Liver (tissue), 9 donors: ENCODE results near the gene PHF2. TPM values are rescaled to one million over a fixed set of nuclear protein-coding genes. Genes with fewer than 3 reads are reported as not detected.

Experiments used
- DNase-seq: peaks from one replicate; pipeline ENCODE4 v3.0.0-alpha.2; 2017; ENCODE audit warnings: low spot score
- H3K27ac ChIP-seq, 2 donors: one replicate each; pipeline ENCODE4 v1.7.0; 2013; ENCODE audit warnings: inconsistent platforms in 2 of 2, low read length in 2 of 2, control low read depth in 1 of 2, low read depth in 1 of 2, mild to moderate bottlenecking in 1 of 2
- H3K27me3 ChIP-seq, 4 donors: one replicate each; pipeline versions ENCODE4 v1.6.1 to v1.7.0; 2013; ENCODE audit warnings: low read length in 3 of 4, inconsistent platforms in 1 of 4, mild to moderate bottlenecking in 1 of 4, moderate library complexity in 1 of 4; ENCODE audit not compliant: control insufficient read depth in 4 of 4, insufficient read depth in 4 of 4
- H3K36me3 ChIP-seq, 4 donors: one replicate each; pipeline versions ENCODE4 v1.6.1 to v1.7.0; 2013; ENCODE audit warnings: low read length in 3 of 4, mild to moderate bottlenecking in 3 of 4, low read depth in 1 of 4, moderate library complexity in 1 of 4; ENCODE audit not compliant: control insufficient read depth in 4 of 4, insufficient read depth in 3 of 4
- H3K4me1 ChIP-seq, 4 donors: one replicate each; pipeline versions ENCODE4 v1.6.1 to v1.7.0; 2013; ENCODE audit warnings: low read length in 3 of 4, mild to moderate bottlenecking in 3 of 4, moderate library complexity in 1 of 4; ENCODE audit not compliant: control insufficient read depth in 4 of 4, insufficient read depth in 4 of 4
- H3K4me3 ChIP-seq, 3 donors: one replicate each; pipeline versions ENCODE4 v1.6.1 to v1.7.0; 2013; ENCODE audit warnings: low read length in 3 of 3, control low read depth in 1 of 3, low read depth in 1 of 3, mild to moderate bottlenecking in 1 of 3
- H3K9ac ChIP-seq, 2 donors: one replicate each; pipeline ENCODE4 v1.7.0; 2013; ENCODE audit warnings: low read length in 2 of 2, mild to moderate bottlenecking in 2 of 2, moderate library complexity in 2 of 2, control low read depth in 1 of 2, low read depth in 1 of 2
- H3K9me3 ChIP-seq, 4 donors: one replicate each; pipeline versions ENCODE4 v1.6.1 to v1.7.0; 2013; ENCODE audit warnings: low read length in 3 of 4; ENCODE audit not compliant: control insufficient read depth in 4 of 4
- EGR1 ChIP-seq, 2 donors: IDR thresholded peaks; 2 replicates each; pipeline ENCODE4 v1.6.1; 2016 to 2018; ENCODE audit warnings: antibody characterized with exemption in 2 of 2, low read depth in 2 of 2
- FOXA1 ChIP-seq: IDR thresholded peaks from 2 replicates; pipeline ENCODE4 v1.6.1; 2016; ENCODE audit warnings: antibody characterized with exemption
- FOXA2 ChIP-seq: IDR thresholded peaks from 2 replicates; pipeline ENCODE4 v1.6.1; 2016; ENCODE audit warnings: antibody characterized with exemption
- HNF4A ChIP-seq, 2 donors: conservative IDR thresholded peaks; 2 replicates each; pipeline ENCODE4 v1.6.1; 2016; ENCODE audit warnings: antibody characterized with exemption in 2 of 2, mild to moderate bottlenecking in 2 of 2
- HNF4G ChIP-seq: IDR thresholded peaks from 2 replicates; pipeline ENCODE4 v1.6.1; 2016; ENCODE audit warnings: antibody characterized with exemption
- JUND ChIP-seq, 2 donors: IDR thresholded peaks; 2 replicates each; pipeline ENCODE4 v1.6.1; 2016; ENCODE audit warnings: antibody characterized with exemption in 2 of 2
- NR2F2 ChIP-seq: IDR thresholded peaks from 2 replicates; pipeline ENCODE4 v1.6.1; 2016; ENCODE audit warnings: antibody characterized with exemption
- RAD21 ChIP-seq, 2 donors: IDR thresholded peaks; 2 replicates each; pipeline ENCODE4 v1.6.1; 2016; ENCODE audit warnings: antibody characterized with exemption in 2 of 2, mild to moderate bottlenecking in 2 of 2
- RXRA ChIP-seq, 2 donors: IDR thresholded peaks; 2 replicates each; pipeline ENCODE4 v1.6.1; 2017 to 2018; ENCODE audit warnings: antibody characterized with exemption in 2 of 2, mild to moderate bottlenecking in 1 of 2
- SP1 ChIP-seq: IDR thresholded peaks from 2 replicates; pipeline ENCODE4 v1.6.1; 2018; ENCODE audit warnings: antibody characterized with exemption, mild to moderate bottlenecking
- TAF1 ChIP-seq: conservative IDR thresholded peaks from 2 replicates; pipeline ENCODE4 v1.6.1; 2016; ENCODE audit warnings: antibody characterized with exemption, mild to moderate bottlenecking
- YY1 ChIP-seq: IDR thresholded peaks from 2 replicates; pipeline ENCODE4 v1.6.1; 2016; ENCODE audit warnings: antibody characterized with exemption, mild to moderate bottlenecking
- WGBS: extraction: QIAGEN DNeasy Blood & Tissue Kit; methylation state at CpG from one replicate; pipeline ENCODE4 v1.1.7; 2013; 5-methylcytosine and 5-hydroxymethylcytosine counted together
- polyA plus RNA-seq, 2 donors: library from polyadenylated mRNA; stranded (reverse) in 1 of 2; unstranded in 1 of 2; fragments of 200-250 nt in 1 of 2; fragments of >200 nt in 1 of 2; fragmentation: Nextera tagmentation in 1 of 2; extraction: Ambion mirVana in 1 of 2; gene quantifications; one replicate each; pipeline versions ENCODE4 v1.2.1 to v1.2.3, GENCODE V29; 2013 to 2015
- total RNA-seq, 2 donors: library from RNA; depleted of rRNA; stranded (reverse); fragments of >200 nt; gene quantifications; one replicate each; pipeline ENCODE4 v1.2.3, GENCODE V29; 2014
- TF ChIP-seq, protein P1 (sequence below): fragments of 150-350 bp; IDR thresholded peaks from 2 replicates; pipeline ENCODE4 v1.5.1; 2017; ENCODE audit warnings: improper control_type of control experiment, low read depth, low read length; ENCODE audit not compliant: missing input control
- TF ChIP-seq, protein P2 (sequence below): IDR thresholded peaks from 2 replicates; pipeline ENCODE4 v1.6.1; 2016; ENCODE audit warnings: antibody characterized with exemption
- TF ChIP-seq, protein P3 (sequence below): IDR thresholded peaks from 2 replicates; pipeline ENCODE4 v1.6.1; 2016; ENCODE audit warnings: antibody characterized with exemption
- TF ChIP-seq, protein P4 (sequence below): IDR thresholded peaks from 2 replicates; pipeline ENCODE4 v1.6.1; 2016; ENCODE audit warnings: antibody characterized with exemption
- TF ChIP-seq, protein P5 (sequence below): IDR thresholded peaks from 2 replicates; pipeline ENCODE4 v1.6.1; 2016; ENCODE audit warnings: antibody characterized with exemption, mild to moderate bottlenecking
- donor health status: healthy.
- donor health status: healthy.
- donor health status: healthy.
- donor health status: healthy.
- donor health status: healthy.

The PHF2 gene
- total and polyA plus RNA-seq, 4 donors = 2.3 to 8.6 (median 6.7) TPM

DNA sequence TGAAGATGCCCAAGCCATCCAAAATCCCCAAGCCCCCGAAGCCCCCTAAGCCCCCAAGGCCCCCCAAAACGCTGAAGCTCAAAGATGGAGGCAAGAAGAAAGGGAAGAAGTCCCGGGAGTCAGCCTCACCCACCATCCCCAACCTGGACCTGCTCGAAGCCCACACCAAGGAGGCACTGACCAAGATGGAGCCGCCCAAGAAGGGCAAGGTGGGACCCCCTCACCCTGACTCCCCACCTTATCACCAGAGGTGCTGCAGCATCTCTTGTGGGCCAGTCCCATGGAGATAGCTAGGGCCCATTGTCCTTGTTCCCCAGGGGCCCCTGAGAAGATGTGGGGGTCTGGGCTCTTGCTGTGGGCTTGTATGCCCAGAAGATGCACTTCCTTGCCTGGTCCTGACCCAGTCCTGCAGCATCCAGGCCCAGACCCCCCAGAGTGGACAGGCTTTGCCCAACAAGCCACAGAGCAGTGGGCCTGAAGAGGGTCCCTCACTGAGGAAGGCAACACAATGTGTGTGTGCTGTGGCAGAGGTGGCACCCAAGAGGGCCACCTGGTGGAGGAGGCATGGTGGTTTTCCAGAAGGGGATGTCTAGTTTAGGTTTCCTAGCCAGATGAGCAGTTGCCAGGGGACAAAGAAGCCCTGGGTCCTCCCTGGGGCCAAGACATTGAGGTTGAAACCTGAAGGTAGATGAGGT lies 84.1 kb downstream of the PHF2 start:
- H3K4me3 ChIP-seq = no peak overlapping the region
- TF ChIP-seq EGR1 (IDR thresholded peaks at IDR 0.05; ENCODE audit: low read depth in 2 of 2) = no peak
- TF ChIP-seq, protein P1, sequence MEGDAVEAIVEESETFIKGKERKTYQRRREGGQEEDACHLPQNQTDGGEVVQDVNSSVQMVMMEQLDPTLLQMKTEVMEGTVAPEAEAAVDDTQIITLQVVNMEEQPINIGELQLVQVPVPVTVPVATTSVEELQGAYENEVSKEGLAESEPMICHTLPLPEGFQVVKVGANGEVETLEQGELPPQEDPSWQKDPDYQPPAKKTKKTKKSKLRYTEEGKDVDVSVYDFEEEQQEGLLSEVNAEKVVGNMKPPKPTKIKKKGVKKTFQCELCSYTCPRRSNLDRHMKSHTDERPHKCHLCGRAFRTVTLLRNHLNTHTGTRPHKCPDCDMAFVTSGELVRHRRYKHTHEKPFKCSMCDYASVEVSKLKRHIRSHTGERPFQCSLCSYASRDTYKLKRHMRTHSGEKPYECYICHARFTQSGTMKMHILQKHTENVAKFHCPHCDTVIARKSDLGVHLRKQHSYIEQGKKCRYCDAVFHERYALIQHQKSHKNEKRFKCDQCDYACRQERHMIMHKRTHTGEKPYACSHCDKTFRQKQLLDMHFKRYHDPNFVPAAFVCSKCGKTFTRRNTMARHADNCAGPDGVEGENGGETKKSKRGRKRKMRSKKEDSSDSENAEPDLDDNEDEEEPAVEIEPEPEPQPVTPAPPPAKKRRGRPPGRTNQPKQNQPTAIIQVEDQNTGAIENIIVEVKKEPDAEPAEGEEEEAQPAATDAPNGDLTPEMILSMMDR = no peak
- TF ChIP-seq, protein P2, sequence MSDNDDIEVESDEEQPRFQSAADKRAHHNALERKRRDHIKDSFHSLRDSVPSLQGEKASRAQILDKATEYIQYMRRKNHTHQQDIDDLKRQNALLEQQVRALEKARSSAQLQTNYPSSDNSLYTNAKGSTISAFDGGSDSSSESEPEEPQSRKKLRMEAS = no peak
- TF ChIP-seq FOXA2 = no peak
- no peak for TF ChIP-seq YY1
- no peak for TF ChIP-seq HNF4A (conservative IDR thresholded peaks at IDR 0.05)
- no peak for TF ChIP-seq TAF1
- TF ChIP-seq HNF4G = no peak
- TF ChIP-seq, protein P3, sequence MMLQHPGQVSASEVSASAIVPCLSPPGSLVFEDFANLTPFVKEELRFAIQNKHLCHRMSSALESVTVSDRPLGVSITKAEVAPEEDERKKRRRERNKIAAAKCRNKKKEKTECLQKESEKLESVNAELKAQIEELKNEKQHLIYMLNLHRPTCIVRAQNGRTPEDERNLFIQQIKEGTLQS = no peak
- TF ChIP-seq SP1 = no peak
- TF ChIP-seq NR2F2 = no peak
- TF ChIP-seq JUND (IDR thresholded peaks at IDR 0.05) = no peak
- TF ChIP-seq, protein P4, sequence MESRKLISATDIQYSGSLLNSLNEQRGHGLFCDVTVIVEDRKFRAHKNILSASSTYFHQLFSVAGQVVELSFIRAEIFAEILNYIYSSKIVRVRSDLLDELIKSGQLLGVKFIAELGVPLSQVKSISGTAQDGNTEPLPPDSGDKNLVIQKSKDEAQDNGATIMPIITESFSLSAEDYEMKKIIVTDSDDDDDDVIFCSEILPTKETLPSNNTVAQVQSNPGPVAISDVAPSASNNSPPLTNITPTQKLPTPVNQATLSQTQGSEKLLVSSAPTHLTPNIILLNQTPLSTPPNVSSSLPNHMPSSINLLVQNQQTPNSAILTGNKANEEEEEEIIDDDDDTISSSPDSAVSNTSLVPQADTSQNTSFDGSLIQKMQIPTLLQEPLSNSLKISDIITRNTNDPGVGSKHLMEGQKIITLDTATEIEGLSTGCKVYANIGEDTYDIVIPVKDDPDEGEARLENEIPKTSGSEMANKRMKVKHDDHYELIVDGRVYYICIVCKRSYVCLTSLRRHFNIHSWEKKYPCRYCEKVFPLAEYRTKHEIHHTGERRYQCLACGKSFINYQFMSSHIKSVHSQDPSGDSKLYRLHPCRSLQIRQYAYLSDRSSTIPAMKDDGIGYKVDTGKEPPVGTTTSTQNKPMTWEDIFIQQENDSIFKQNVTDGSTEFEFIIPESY = no peak
- TF ChIP-seq RAD21 (IDR thresholded peaks at IDR 0.05) = no peak
- TF ChIP-seq RXRA (IDR thresholded peaks at IDR 0.05) = no peak
- TF ChIP-seq FOXA1 = no peak
- no peak for DNase-seq

DNA sequence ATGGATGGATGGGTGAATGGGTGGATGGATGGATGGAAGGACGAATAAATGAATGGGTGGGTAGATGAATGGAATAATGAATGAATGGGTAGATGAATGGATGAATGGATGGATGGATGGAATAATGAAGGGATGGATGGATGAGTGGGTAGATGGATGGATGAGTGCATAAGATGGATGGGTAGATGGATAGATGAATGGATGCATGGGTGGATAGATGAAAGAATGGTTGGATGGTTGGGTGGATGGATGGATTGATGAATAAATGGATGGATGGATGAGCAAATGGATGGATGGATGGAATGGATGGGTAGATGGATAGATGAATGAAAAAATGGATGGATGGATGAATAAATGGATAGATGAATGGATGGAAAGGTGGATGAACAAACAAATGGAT lies 85.2 kb downstream of the PHF2 start:
- no peaks in the 10 kb centered on the region for H3K27me3 ChIP-seq
- peaks cover 0 to 65% (median 12%) of the 10 kb centered on the region in 4 donors for H3K36me3 ChIP-seq
- H3K4me3 ChIP-seq = no peak overlapping the region
- TF ChIP-seq, protein P4 = no peak
- TF ChIP-seq FOXA2 = no peak
- TF ChIP-seq SP1 = no peak
- TF ChIP-seq, protein P3 = no peak
- TF ChIP-seq, protein P5, sequence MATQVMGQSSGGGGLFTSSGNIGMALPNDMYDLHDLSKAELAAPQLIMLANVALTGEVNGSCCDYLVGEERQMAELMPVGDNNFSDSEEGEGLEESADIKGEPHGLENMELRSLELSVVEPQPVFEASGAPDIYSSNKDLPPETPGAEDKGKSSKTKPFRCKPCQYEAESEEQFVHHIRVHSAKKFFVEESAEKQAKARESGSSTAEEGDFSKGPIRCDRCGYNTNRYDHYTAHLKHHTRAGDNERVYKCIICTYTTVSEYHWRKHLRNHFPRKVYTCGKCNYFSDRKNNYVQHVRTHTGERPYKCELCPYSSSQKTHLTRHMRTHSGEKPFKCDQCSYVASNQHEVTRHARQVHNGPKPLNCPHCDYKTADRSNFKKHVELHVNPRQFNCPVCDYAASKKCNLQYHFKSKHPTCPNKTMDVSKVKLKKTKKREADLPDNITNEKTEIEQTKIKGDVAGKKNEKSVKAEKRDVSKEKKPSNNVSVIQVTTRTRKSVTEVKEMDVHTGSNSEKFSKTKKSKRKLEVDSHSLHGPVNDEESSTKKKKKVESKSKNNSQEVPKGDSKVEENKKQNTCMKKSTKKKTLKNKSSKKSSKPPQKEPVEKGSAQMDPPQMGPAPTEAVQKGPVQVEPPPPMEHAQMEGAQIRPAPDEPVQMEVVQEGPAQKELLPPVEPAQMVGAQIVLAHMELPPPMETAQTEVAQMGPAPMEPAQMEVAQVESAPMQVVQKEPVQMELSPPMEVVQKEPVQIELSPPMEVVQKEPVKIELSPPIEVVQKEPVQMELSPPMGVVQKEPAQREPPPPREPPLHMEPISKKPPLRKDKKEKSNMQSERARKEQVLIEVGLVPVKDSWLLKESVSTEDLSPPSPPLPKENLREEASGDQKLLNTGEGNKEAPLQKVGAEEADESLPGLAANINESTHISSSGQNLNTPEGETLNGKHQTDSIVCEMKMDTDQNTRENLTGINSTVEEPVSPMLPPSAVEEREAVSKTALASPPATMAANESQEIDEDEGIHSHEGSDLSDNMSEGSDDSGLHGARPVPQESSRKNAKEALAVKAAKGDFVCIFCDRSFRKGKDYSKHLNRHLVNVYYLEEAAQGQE = no peak
- no peak for TF ChIP-seq TAF1
- TF ChIP-seq YY1 = no peak
- TF ChIP-seq FOXA1 = no peak
- no peak for TF ChIP-seq NR2F2
- no peak for TF ChIP-seq HNF4G
- no peak for TF ChIP-seq JUND (IDR thresholded peaks at IDR 0.05)
- TF ChIP-seq, protein P1 = no peak
- TF ChIP-seq HNF4A (conservative IDR thresholded peaks at IDR 0.05) = no peak
- TF ChIP-seq, protein P2 = no peak
- TF ChIP-seq RAD21 (IDR thresholded peaks at IDR 0.05) = no peak
- H3K27ac ChIP-seq = no peak overlapping the region
- H3K9ac ChIP-seq = no peak overlapping the region
- no peak for DNase-seq
- WGBS = 100% methylated on average over 1 of the region's 1 CpG
- no peaks in the 10 kb centered on the region for H3K9me3 ChIP-seq
- H3K4me1 ChIP-seq = no peaks in the 10 kb centered on the region

More for the DNA sequence above, 84.1 kb downstream of the PHF2 start:
- peaks cover under 1 to 63% (median 11%) of the 10 kb centered on the region in 4 donors for H3K36me3 ChIP-seq
- WGBS = 98% methylated on average over 5 of the region's 5 CpGs
- H3K9me3 ChIP-seq = no peaks in the 10 kb centered on the region
- no peaks in the 10 kb centered on the region for H3K4me1 ChIP-seq
- no peak overlapping the region for H3K27ac ChIP-seq
- H3K9ac ChIP-seq = no peak overlapping the region
- H3K27me3 ChIP-seq = no peaks in the 10 kb centered on the region
